T-helper 1 cell treated with Interleukin-12 subunit alpha and Interleukin-12 subunit beta and Interleukin-4 antibody, amounts not matched to agents 30 μg/mL and 1 μg/mL, for 36 hours (primary cell): ENCODE data around the gene TNN.
"Not testable (repeated sequence)": the region's sequence is repeated elsewhere in the genome, so short reads cannot be mapped to it uniquely, and the experiment has no call there.

Experiments
- H3K27ac Mint-ChIP-seq: one replicate; pipeline ENCODE4 v1.8.0; 2021; ENCODE audit warnings: mild to moderate bottlenecking, mixed read lengths
- H3K27me3 Mint-ChIP-seq: one replicate; pipeline ENCODE4 v1.8.0; 2021; ENCODE audit warnings: low read depth, mixed read lengths
- H3K36me3 Mint-ChIP-seq: one replicate; pipeline ENCODE4 v1.8.0; 2021; ENCODE audit warnings: low read depth, mixed read lengths
- H3K4me1 Mint-ChIP-seq: one replicate; pipeline ENCODE4 v1.8.0; 2021; ENCODE audit warnings: low read depth, mixed read lengths
- H3K4me3 Mint-ChIP-seq: one replicate; pipeline ENCODE4 v1.8.0; 2021; ENCODE audit warnings: mild to moderate bottlenecking, moderate library complexity, mixed read lengths
- H3K9me3 Mint-ChIP-seq: one replicate; pipeline ENCODE4 v1.8.0; 2021; ENCODE audit warnings: mixed read lengths

Gene TNN

GRCh38 chr1:175080030-175080429 lies 12.4 kb downstream of the TNN start:
- peaks cover 21% of the 10 kb centered on the region for H3K27me3 Mint-ChIP-seq
- no peak overlapping the region for H3K4me3 Mint-ChIP-seq
- H3K36me3 Mint-ChIP-seq: no peaks in the 10 kb centered on the region
- H3K27ac Mint-ChIP-seq: no peak overlapping the region
- H3K4me1 Mint-ChIP-seq: no peaks in the 10 kb centered on the region
- no peaks in the 10 kb centered on the region for H3K9me3 Mint-ChIP-seq

- no peaks in the 10 kb centered on the region for H3K4me1 Mint-ChIP-seq
- peaks cover 20% of the 10 kb centered on the region for H3K27me3 Mint-ChIP-seq
- no peaks in the 10 kb centered on the region for H3K9me3 Mint-ChIP-seq
- no peaks in the 10 kb centered on the region for H3K36me3 Mint-ChIP-seq
- no peak overlapping the region for H3K27ac Mint-ChIP-seq
- no peak overlapping the region for H3K4me3 Mint-ChIP-seq
Observed at GRCh38 chr1:175081983-175082382, 14.3 kb downstream of the TNN start.

- H3K4me1 Mint-ChIP-seq: no peaks in the 10 kb centered on the region
- H3K9me3 Mint-ChIP-seq: no peaks in the 10 kb centered on the region
- H3K4me3 Mint-ChIP-seq: no peak overlapping the region
- no peak overlapping the region for H3K27ac Mint-ChIP-seq
- H3K36me3 Mint-ChIP-seq: no peaks in the 10 kb centered on the region
- peaks cover 15% of the 10 kb centered on the region for H3K27me3 Mint-ChIP-seq
Observed at GRCh38 chr1:175088525-175088951, 20.9 kb downstream of the TNN start.

- Mint-ChIP-seq H3K27me3 (peaks cover 15% of the 10 kb centered on the region), H3K4me1 (no peaks in the 10 kb centered on the region), H3K9me3 (no peaks in the 10 kb centered on the region), H3K4me3 (no peak overlapping the region), H3K27ac (no peak overlapping the region), H3K36me3 (no peaks in the 10 kb centered on the region)
Observed at GRCh38 chr1:175089136-175089718, 21.6 kb downstream of the TNN start.

GRCh38 chr1:175090780-175091179 lies 23.1 kb downstream of the TNN start:
- Mint-ChIP-seq H3K9me3 (no peaks in the 10 kb centered on the region), H3K36me3 (no peaks in the 10 kb centered on the region), H3K4me3 (no peak overlapping the region), H3K4me1 (no peaks in the 10 kb centered on the region), H3K27ac (no peak overlapping the region), H3K27me3 (peaks cover 21% of the 10 kb centered on the region)

- H3K27ac Mint-ChIP-seq: no peak overlapping the region
- no peaks in the 10 kb centered on the region for H3K9me3 Mint-ChIP-seq
- H3K36me3 Mint-ChIP-seq: no peaks in the 10 kb centered on the region
- H3K4me3 Mint-ChIP-seq: no peak overlapping the region
- H3K4me1 Mint-ChIP-seq: no peaks in the 10 kb centered on the region
- H3K27me3 Mint-ChIP-seq: peaks cover 14% of the 10 kb centered on the region
Observed at GRCh38 chr1:175094626-175095025, 27.0 kb downstream of the TNN start.

- Mint-ChIP-seq H3K27ac (no peak overlapping the region), H3K4me3 (no peak overlapping the region), H3K9me3 (no peaks in the 10 kb centered on the region), H3K4me1 (no peaks in the 10 kb centered on the region), H3K27me3 (peaks cover 14% of the 10 kb centered on the region), H3K36me3 (no peaks in the 10 kb centered on the region)
Observed at GRCh38 chr1:175095069-175095468, 27.4 kb downstream of the TNN start.

- H3K27ac Mint-ChIP-seq: no peak overlapping the region
Observed at GRCh38 chr1:175095978-175096607, 28.5 kb downstream of the TNN start.

GRCh38 chr1:175097361-175097760 lies 29.7 kb downstream of the TNN start:
- no peaks in the 10 kb centered on the region for H3K4me1 Mint-ChIP-seq
- H3K36me3 Mint-ChIP-seq: no peaks in the 10 kb centered on the region
- peaks cover 14% of the 10 kb centered on the region for H3K27me3 Mint-ChIP-seq
- no peaks in the 10 kb centered on the region for H3K9me3 Mint-ChIP-seq
- H3K4me3 Mint-ChIP-seq: no peak overlapping the region
- H3K27ac Mint-ChIP-seq: no peak overlapping the region

More at GRCh38 chr1:175095978-175096607, 28.5 kb downstream of the TNN start:
- Mint-ChIP-seq H3K27me3 (peaks cover 14% of the 10 kb centered on the region), H3K36me3 (no peaks in the 10 kb centered on the region), H3K4me1 (no peaks in the 10 kb centered on the region), H3K9me3 (no peaks in the 10 kb centered on the region), H3K4me3 (no peak overlapping the region)

- H3K36me3 Mint-ChIP-seq: no peaks in the 10 kb centered on the region
- H3K27ac Mint-ChIP-seq: no peak overlapping the region
- H3K4me1 Mint-ChIP-seq: no peaks in the 10 kb centered on the region
- H3K9me3 Mint-ChIP-seq: no peaks in the 10 kb centered on the region
- no peak overlapping the region for H3K4me3 Mint-ChIP-seq
- H3K27me3 Mint-ChIP-seq: peaks cover 2% of the 10 kb centered on the region
Observed at GRCh38 chr1:175099916-175100315, 32.3 kb downstream of the TNN start.

GRCh38 chr1:175102166-175102565 lies 34.5 kb downstream of the TNN start:
- H3K27me3 Mint-ChIP-seq, H3K9me3 Mint-ChIP-seq, H3K4me1 Mint-ChIP-seq, H3K36me3 Mint-ChIP-seq, H3K27ac Mint-ChIP-seq, H3K4me3 Mint-ChIP-seq: not testable (repeated sequence)

- H3K36me3 Mint-ChIP-seq, H3K27ac Mint-ChIP-seq, H3K9me3 Mint-ChIP-seq, H3K27me3 Mint-ChIP-seq, H3K4me1 Mint-ChIP-seq, H3K4me3 Mint-ChIP-seq: not testable (repeated sequence)
Observed at GRCh38 chr1:175106536-175106935, 38.9 kb downstream of the TNN start.

GRCh38 chr1:175108331-175108820 lies 40.7 kb downstream of the TNN start:
- not testable (repeated sequence) for H3K27me3 Mint-ChIP-seq, H3K4me1 Mint-ChIP-seq, H3K36me3 Mint-ChIP-seq, H3K9me3 Mint-ChIP-seq, H3K4me3 Mint-ChIP-seq, H3K27ac Mint-ChIP-seq

- Mint-ChIP-seq H3K4me1 (no peaks in the 10 kb centered on the region), H3K4me3 (no peak overlapping the region), H3K36me3 (no peaks in the 10 kb centered on the region), H3K27ac (no peak overlapping the region), H3K9me3 (peaks cover 9% of the 10 kb centered on the region), H3K27me3 (peaks cover 6% of the 10 kb centered on the region)
Observed at GRCh38 chr1:175114996-175115395, 47.4 kb downstream of the TNN start.

GRCh38 chr1:175116210-175116798 lies 48.7 kb downstream of the TNN start:
- H3K4me1 Mint-ChIP-seq: no peaks in the 10 kb centered on the region
- H3K4me3 Mint-ChIP-seq: no peak overlapping the region
- H3K27me3 Mint-ChIP-seq: peaks cover 6% of the 10 kb centered on the region

More at GRCh38 chr1:175116210-175116798, 48.7 kb downstream of the TNN start:
- no peak overlapping the region for H3K27ac Mint-ChIP-seq
- H3K36me3 Mint-ChIP-seq: no peaks in the 10 kb centered on the region
- H3K9me3 Mint-ChIP-seq: peaks cover 9% of the 10 kb centered on the region
